Mesenchymal stem cell (in vitro differentiated cells and primary cell): ENCODE measurements around the gene JDP2.
"Not testable (repeated sequence)": the region's sequence is repeated elsewhere in the genome, so short reads cannot be mapped to it uniquely, and the experiment has no call there.

ENCODE experiments used
- DNase-seq: peaks from one replicate; pipeline ENCODE4 v3.0.0-alpha.2; 2013
- H2AFZ ChIP-seq: one replicate; pipeline ENCODE4 v1.6.1; 2013; ENCODE audit warnings: low read depth, mild to moderate bottlenecking, control low read depth, inconsistent platforms, low read length, moderate library complexity
- H2AK5ac ChIP-seq: 2 replicates; pipeline ENCODE4 v1.6.1; 2013; ENCODE audit warnings: low read length, moderate library complexity, mild to moderate bottlenecking, inconsistent platforms; ENCODE audit not compliant: severe bottlenecking
- H2BK120ac ChIP-seq: one replicate; pipeline ENCODE4 v1.6.1; 2013; ENCODE audit warnings: low read depth, mild to moderate bottlenecking, inconsistent platforms, low read length, moderate library complexity
- H2BK12ac ChIP-seq, 2 experiments: one replicate each; pipeline ENCODE4 v1.6.1; 2013; ENCODE audit warnings: inconsistent platforms in 2 of 2, low read length in 2 of 2, mild to moderate bottlenecking in 2 of 2, moderate library complexity in 2 of 2, control low read depth in 1 of 2
- H2BK15ac ChIP-seq: one replicate; pipeline ENCODE4 v1.6.1; 2013; ENCODE audit warnings: mild to moderate bottlenecking, low read depth, inconsistent platforms; ENCODE audit not compliant: poor library complexity, severe bottlenecking
- H2BK5ac ChIP-seq: 2 replicates; pipeline ENCODE4 v1.6.1; 2013; ENCODE audit warnings: low read depth, mild to moderate bottlenecking, low read length, control low read depth, inconsistent platforms; ENCODE audit not compliant: poor library complexity, severe bottlenecking
- H3K14ac ChIP-seq, 2 experiments: one replicate each; pipeline ENCODE4 v1.6.1; 2013; ENCODE audit warnings: inconsistent platforms in 2 of 2, low read length in 2 of 2, control low read depth in 1 of 2, mild to moderate bottlenecking in 1 of 2, moderate library complexity in 1 of 2
- H3K18ac ChIP-seq, 2 experiments: one replicate each; pipeline ENCODE4 v1.6.1; 2013; ENCODE audit warnings: inconsistent platforms in 2 of 2, low read length in 2 of 2, control low read depth in 1 of 2, low read depth in 1 of 2, mild to moderate bottlenecking in 1 of 2
- H3K23ac ChIP-seq, 2 experiments: one replicate each; pipeline ENCODE4 v1.6.1; 2013; ENCODE audit warnings: inconsistent platforms in 2 of 2, low read length in 2 of 2, mild to moderate bottlenecking in 2 of 2, moderate library complexity in 2 of 2, control low read depth in 1 of 2
- H3K27ac ChIP-seq: 2 replicates; pipeline ENCODE4 v1.5.1; 2013; ENCODE audit warnings: mild to moderate bottlenecking, moderate library complexity, low read length, control low read depth, inconsistent platforms; ENCODE audit not compliant: poor library complexity, severe bottlenecking
- H3K27me3 ChIP-seq, 2 experiments: 2 replicates each; pipeline versions ENCODE4 v1.6.1 to v1.7.0; 2013; ENCODE audit warnings: low read length in 2 of 2, mild to moderate bottlenecking in 2 of 2, moderate library complexity in 2 of 2, control low read depth in 1 of 2, inconsistent platforms in 1 of 2; ENCODE audit not compliant: control insufficient read depth in 1 of 2, insufficient read depth in 1 of 2
- H3K36me3 ChIP-seq, 2 experiments: 2 replicates each; pipeline versions ENCODE4 v1.6.1 to v1.7.0; 2013; ENCODE audit warnings: low read length in 2 of 2, control low read depth in 1 of 2, inconsistent platforms in 1 of 2, low read depth in 1 of 2, mild to moderate bottlenecking in 1 of 2; ENCODE audit not compliant: insufficient read depth in 2 of 2, control insufficient read depth in 1 of 2
- H3K4ac ChIP-seq, 2 experiments: one replicate each; pipeline ENCODE4 v1.6.1; 2013; ENCODE audit warnings: inconsistent platforms in 2 of 2, low read length in 2 of 2, mild to moderate bottlenecking in 2 of 2, moderate library complexity in 2 of 2, control low read depth in 1 of 2, low read depth in 1 of 2
- H3K4me1 ChIP-seq: 2 replicates; pipeline ENCODE4 v1.6.1; 2013; ENCODE audit warnings: low read depth, low read length, control low read depth; ENCODE audit not compliant: control insufficient read depth, insufficient read depth
- H3K4me2 ChIP-seq: 2 replicates; pipeline ENCODE4 v1.6.1; 2013; ENCODE audit warnings: low read length, mild to moderate bottlenecking, inconsistent platforms; ENCODE audit not compliant: poor library complexity, severe bottlenecking
- H3K4me3 ChIP-seq, 2 experiments: 2 replicates each; pipeline versions ENCODE4 v1.5.1 to v1.7.0; 2013; ENCODE audit warnings: low read length in 2 of 2, mild to moderate bottlenecking in 2 of 2, control low read depth in 1 of 2, low read depth in 1 of 2; ENCODE audit not compliant: insufficient read depth in 1 of 2
- H3K79me1 ChIP-seq: replicated peaks from 2 replicates; pipeline ENCODE4 v1.6.1; 2013; ENCODE audit warnings: mild to moderate bottlenecking, control low read depth, low read length, inconsistent platforms; ENCODE audit not compliant: poor library complexity, severe bottlenecking
- H3K9ac ChIP-seq: 2 replicates; pipeline ENCODE4 v1.7.0; 2013; ENCODE audit warnings: mild to moderate bottlenecking, low read length, moderate library complexity
- H3K9me3 ChIP-seq: 2 replicates; pipeline ENCODE4 v1.7.0; 2013; ENCODE audit warnings: mild to moderate bottlenecking, low read length; ENCODE audit not compliant: control insufficient read depth
- H4K8ac ChIP-seq: one replicate; pipeline ENCODE4 v1.6.1; 2013; ENCODE audit warnings: inconsistent platforms, mild to moderate bottlenecking, low read length, moderate library complexity
- H4K91ac ChIP-seq: one replicate; pipeline ENCODE4 v1.6.1; 2013; ENCODE audit warnings: mild to moderate bottlenecking, low read length, inconsistent platforms
- WGBS: methylation state at CpG from one replicate; pipeline ENCODE4 v1.1.7; 2013; ENCODE audit warnings: mixed read lengths; 5-methylcytosine and 5-hydroxymethylcytosine counted together

The JDP2 gene

DNA sequence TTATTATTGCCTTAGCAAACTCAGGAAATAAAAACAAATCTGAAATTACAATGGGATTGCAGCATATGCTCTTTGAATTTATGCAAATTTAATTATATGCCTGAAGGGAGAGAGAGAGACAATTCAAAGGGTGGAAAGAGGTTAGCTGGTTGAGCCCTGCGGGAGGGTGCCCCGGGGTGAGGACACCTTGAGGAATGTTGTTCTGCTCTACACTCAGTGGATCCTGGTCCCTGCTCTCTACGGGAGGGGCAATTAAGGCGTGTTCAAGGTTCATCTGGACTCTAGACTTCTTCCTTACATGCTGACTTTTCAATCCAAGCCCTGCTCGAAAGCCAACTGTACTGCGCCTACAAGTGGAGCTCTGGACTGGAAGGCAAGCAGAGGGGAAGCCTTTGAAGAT is 46.3 kb downstream of the JDP2 start:
- not testable (repeated sequence) for H3K14ac ChIP-seq, H2BK5ac ChIP-seq, H3K4me1 ChIP-seq, H2BK15ac ChIP-seq, H3K9me3 ChIP-seq, H3K4me2 ChIP-seq, DNase-seq, H3K27ac ChIP-seq, H2AFZ ChIP-seq, H3K23ac ChIP-seq, H2BK120ac ChIP-seq, H3K79me1 ChIP-seq, H2BK12ac ChIP-seq, H2AK5ac ChIP-seq, H3K4me3 ChIP-seq, H3K9ac ChIP-seq, H3K27me3 ChIP-seq, H3K4ac ChIP-seq, H4K91ac ChIP-seq, H3K18ac ChIP-seq, H4K8ac ChIP-seq
- peaks cover 36 to 73% of the 10 kb centered on the region in 2 experiments for H3K36me3 ChIP-seq
- 95% methylated on average over 6 of the region's 6 CpGs for WGBS

GRCh38 chr14:75476274-75476995 is 48.6 kb downstream of the JDP2 start:
- no peaks in the 10 kb centered on the region for H3K9me3 ChIP-seq
- peak; percentile 78 for DNase-seq
- H3K4me1 ChIP-seq, result no peaks in the 10 kb centered on the region
- H3K23ac ChIP-seq, result no peak overlapping the region
- no peak overlapping the region for H2AK5ac ChIP-seq
- no peak overlapping the region for H3K4ac ChIP-seq
- peak overlapping the region in 1 of 2 experiments; percentile 6 for H2BK12ac ChIP-seq
- WGBS, result 79% methylated on average over 11 of the region's 11 CpGs
- H3K27me3 ChIP-seq, result peaks cover 0 to 4% of the 10 kb centered on the region in 2 experiments
- no peak overlapping the region for H2BK120ac ChIP-seq
- no peak overlapping the region for H2AFZ ChIP-seq
- H3K79me1 ChIP-seq, result no peaks in the 10 kb centered on the region
- H2BK5ac ChIP-seq, result no peak overlapping the region
- no peak overlapping the region for H4K91ac ChIP-seq
- no peak overlapping the region for H3K4me2 ChIP-seq
- H3K9ac ChIP-seq, result no peak overlapping the region
- peaks cover 18 to 51% of the 10 kb centered on the region in 2 experiments for H3K36me3 ChIP-seq
- peak overlapping the region; percentile 37 for H2BK15ac ChIP-seq
- H3K14ac ChIP-seq, result peak overlapping the region in 1 of 2 experiments; percentile 35
- H3K27ac ChIP-seq, result no peak overlapping the region
- no peak overlapping the region for H3K18ac ChIP-seq
- no peak overlapping the region for H4K8ac ChIP-seq
- no peak overlapping the region for H3K4me3 ChIP-seq

- no peaks in the 10 kb centered on the region for H3K4me1 ChIP-seq
- no peak overlapping the region for H3K18ac ChIP-seq
- H3K4me2 ChIP-seq, result no peak overlapping the region
- no peak for DNase-seq
- peaks cover 0 to 4% of the 10 kb centered on the region in 2 experiments for H3K27me3 ChIP-seq
- no peak overlapping the region for H2BK5ac ChIP-seq
- no peak overlapping the region for H2AK5ac ChIP-seq
- H3K9me3 ChIP-seq, result no peaks in the 10 kb centered on the region
- no peak overlapping the region for H2AFZ ChIP-seq
- peak overlapping the region in 1 of 2 experiments; percentile 63 for H2BK12ac ChIP-seq
- H3K4me3 ChIP-seq, result no peak overlapping the region
- H3K36me3 ChIP-seq, result peaks cover 6 to 37% of the 10 kb centered on the region in 2 experiments
- no peak overlapping the region for H4K8ac ChIP-seq
- no peak overlapping the region for H3K9ac ChIP-seq
- 96% methylated on average over 5 of the region's 5 CpGs for WGBS
- no peak overlapping the region for H2BK15ac ChIP-seq
- H4K91ac ChIP-seq, result no peak overlapping the region
- no peak overlapping the region for H3K14ac ChIP-seq
- no peak overlapping the region for H2BK120ac ChIP-seq
- H3K23ac ChIP-seq, result no peak overlapping the region
- no peaks in the 10 kb centered on the region for H3K79me1 ChIP-seq
- H3K4ac ChIP-seq, result no peak overlapping the region
- H3K27ac ChIP-seq, result no peak overlapping the region
Measured at GRCh38 chr14:75477881-75478280, 50.1 kb downstream of the JDP2 start.

DNA sequence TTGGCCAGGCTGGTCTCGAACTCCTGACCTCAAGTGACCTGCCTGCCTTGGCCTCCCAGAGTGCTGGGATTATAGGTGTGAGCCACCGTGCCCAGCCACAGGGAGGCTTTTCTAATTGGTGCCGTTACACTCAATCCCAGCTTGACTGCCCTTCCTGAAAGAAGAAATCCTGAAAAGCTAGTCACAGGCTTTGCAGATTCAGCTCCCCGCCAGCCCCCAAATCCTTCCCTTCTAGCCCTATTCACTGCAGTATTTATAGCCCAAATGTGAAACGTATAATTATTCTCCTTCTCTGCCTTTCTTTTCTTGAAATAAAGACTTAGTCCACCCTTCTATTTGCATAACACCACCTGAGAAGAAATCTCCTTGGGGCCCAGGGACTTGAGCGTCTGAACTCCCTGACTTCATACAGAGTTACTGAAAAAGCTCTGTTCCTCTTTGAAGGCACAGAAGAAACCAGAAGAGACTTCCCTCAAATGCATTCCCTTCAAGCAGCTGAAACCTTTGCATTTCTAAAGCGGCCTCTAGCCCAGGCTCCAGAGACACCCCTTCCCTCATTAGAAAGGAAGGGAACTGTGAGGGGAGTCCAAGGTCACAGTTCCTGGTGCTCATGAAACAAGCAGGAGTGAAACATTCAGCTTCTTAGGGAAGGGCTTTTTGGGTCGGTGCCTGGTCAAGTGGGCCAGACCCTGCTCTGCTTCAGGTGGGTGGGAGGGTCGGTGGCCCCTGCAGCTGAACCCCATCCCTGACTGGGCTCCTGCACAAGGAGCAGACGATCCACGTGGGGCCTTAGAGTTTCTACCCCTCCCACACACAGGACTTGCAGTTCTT is 52.2 kb downstream of the JDP2 start:
- WGBS, result 67% methylated on average over 9 of the region's 11 CpGs
- Histone ChIP-seq H3K36me3 (peaks cover 6 to 21% of the 10 kb centered on the region in 2 experiments), H3K9ac (no peak overlapping the region), H3K14ac (no peak overlapping the region), H3K79me1 (no peaks in the 10 kb centered on the region), H3K9me3 (no peaks in the 10 kb centered on the region), H3K18ac (no peak overlapping the region), H2AK5ac (no peak overlapping the region), H4K91ac (no peak overlapping the region), H3K27me3 (peaks cover 0 to 4% of the 10 kb centered on the region in 2 experiments), H4K8ac (no peak overlapping the region), H3K27ac (no peak overlapping the region), H3K4me2 (no peak overlapping the region), H2BK15ac (no peak overlapping the region), H3K4me1 (no peaks in the 10 kb centered on the region), H3K4ac (no peak overlapping the region), H2AFZ (no peak overlapping the region), H3K4me3 (no peak overlapping the region), H2BK5ac (no peak overlapping the region), H3K23ac (no peak overlapping the region), H2BK120ac (no peak overlapping the region), H2BK12ac (no peak overlapping the region)
- DNase-seq, result no peak
